ENCODE data around the gene SLIT1.

The SLIT1 gene

GRCh38 chr10:97174276-97174775 is 11.4 kb downstream of the SLIT1 start (continued):
- no peak for TF ChIP-seq PATZ1 (CRISPR knock-in tag; IDR thresholded peaks at IDR 0.05; ENCODE audit: borderline replicate concordance)
- no peak for TF ChIP-seq TCF4 (CRISPR knock-in tag; IDR thresholded peaks at IDR 0.05; ENCODE audit: borderline replicate concordance)
- TF ChIP-seq ISL1 (CRISPR knock-in tag; IDR thresholded peaks at IDR 0.05) = no peak

- ATAC-seq = no peak
- TF ChIP-seq CREB5 (CRISPR knock-in tag; IDR thresholded peaks at IDR 0.05; ENCODE audit: low read depth) = no peak
- TF ChIP-seq ISL1 (CRISPR knock-in tag; IDR thresholded peaks at IDR 0.05) = no peak
- no peak for TF ChIP-seq ZFP3 (CRISPR knock-in tag; IDR thresholded peaks at IDR 0.05)
- no peak for TF ChIP-seq PPARA (CRISPR knock-in tag; IDR thresholded peaks at IDR 0.05; ENCODE audit: borderline replicate concordance)
- TF ChIP-seq GLIS3 (CRISPR knock-in tag; IDR thresholded peaks at IDR 0.05) = no peak
- TF ChIP-seq ESRRG (CRISPR knock-in tag; IDR thresholded peaks at IDR 0.05) = no peak
- TF ChIP-seq SNAI2 (CRISPR knock-in tag; IDR thresholded peaks at IDR 0.05) = no peak
- TF ChIP-seq ZC3H10 (CRISPR knock-in tag; IDR thresholded peaks at IDR 0.05) = no peak
- no peak for TF ChIP-seq ARNTL (CRISPR knock-in tag; IDR thresholded peaks at IDR 0.05; ENCODE audit: borderline replicate concordance, low read depth)
- no peak for TF ChIP-seq CSDC2 (CRISPR knock-in tag; IDR thresholded peaks at IDR 0.05)
- TF ChIP-seq TCF4 (CRISPR knock-in tag; IDR thresholded peaks at IDR 0.05; ENCODE audit: borderline replicate concordance) = no peak
- TF ChIP-seq CSRNP3 (CRISPR knock-in tag; IDR thresholded peaks at IDR 0.05) = no peak
These were observed 12.7 kb downstream of the SLIT1 start for GRCh38 chr10:97173036-97173435.

- no peak for ATAC-seq
- TF ChIP-seq ZFP30 (CRISPR knock-in tag; IDR thresholded peaks at IDR 0.05) = no peak
- TF ChIP-seq ZNF565 (CRISPR knock-in tag; conservative IDR thresholded peaks at IDR 0.05; ENCODE audit: low read depth) = no peak
- no peak for TF ChIP-seq ZC3H10 (CRISPR knock-in tag; IDR thresholded peaks at IDR 0.05)
- TF ChIP-seq GLIS3 (CRISPR knock-in tag; IDR thresholded peaks at IDR 0.05) = no peak
- no peak for TF ChIP-seq BACH2 (CRISPR knock-in tag; IDR thresholded peaks at IDR 0.05; ENCODE audit: borderline replicate concordance)
- TF ChIP-seq PPARA (CRISPR knock-in tag; IDR thresholded peaks at IDR 0.05; ENCODE audit: borderline replicate concordance) = no peak
These were observed 14.8 kb downstream of the SLIT1 start for GRCh38 chr10:97171001-97171400.

- ATAC-seq = no peak
- TF ChIP-seq ZNF565 (CRISPR knock-in tag; conservative IDR thresholded peaks at IDR 0.05; ENCODE audit: low read depth) (no peak), ZNF8 (CRISPR knock-in tag; IDR thresholded peaks at IDR 0.05) (no peak), POU6F1 (CRISPR knock-in tag; IDR thresholded peaks at IDR 0.05; ENCODE audit: borderline replicate concordance, low read depth) (no peak), PPARA (CRISPR knock-in tag; IDR thresholded peaks at IDR 0.05; ENCODE audit: borderline replicate concordance) (no peak), CSRNP3 (CRISPR knock-in tag; IDR thresholded peaks at IDR 0.05) (no peak), OSR1 (CRISPR knock-in tag; IDR thresholded peaks at IDR 0.05) (no peak), BACH2 (CRISPR knock-in tag; IDR thresholded peaks at IDR 0.05; ENCODE audit: borderline replicate concordance) (no peak), RARB (CRISPR knock-in tag; IDR thresholded peaks at IDR 0.05) (no peak), SNAI2 (CRISPR knock-in tag; IDR thresholded peaks at IDR 0.05) (no peak), GLIS3 (CRISPR knock-in tag; IDR thresholded peaks at IDR 0.05) (no peak), TSHZ2 (CRISPR knock-in tag; IDR thresholded peaks at IDR 0.05) (no peak), PATZ1 (CRISPR knock-in tag; IDR thresholded peaks at IDR 0.05; ENCODE audit: borderline replicate concordance) (no peak), ESRRG (CRISPR knock-in tag; IDR thresholded peaks at IDR 0.05) (no peak)
These were observed 15.7 kb downstream of the SLIT1 start for GRCh38 chr10:97169911-97170693.
